Activated T-helper 17 cell treated with anti-CD3 and anti-CD28 coated beads, Interleukin-2, amount 50 U/mL, for 72 hours (primary cell): Measurements from ENCODE around the gene AP3M1. TPM values are rescaled to one million over a fixed set of nuclear protein-coding genes. Genes with fewer than 3 reads are reported as not detected.
A peak's percentile ranks its signal among the peaks of the same experiment; 100 is the strongest.

Experiments
- ATAC-seq: fragments of 150-1000 bp; cut with Tn5 transposase; replicated peaks from 2 replicates; pipeline ENCODE4 v1.10.0; 2021; ENCODE audit warnings: mild to moderate bottlenecking, moderate library complexity
- H3K27ac Mint-ChIP-seq: one replicate; pipeline ENCODE4 v1.8.0; 2022; ENCODE audit warnings: mixed read lengths
- H3K27me3 Mint-ChIP-seq: one replicate; pipeline ENCODE4 v1.8.0; 2022; ENCODE audit warnings: mixed read lengths
- H3K36me3 Mint-ChIP-seq: one replicate; pipeline ENCODE4 v1.8.0; 2022; ENCODE audit warnings: low read depth, mild to moderate bottlenecking, mixed read lengths
- H3K4me1 Mint-ChIP-seq: one replicate; pipeline ENCODE4 v1.8.0; 2022; ENCODE audit warnings: mixed read lengths
- H3K4me3 Mint-ChIP-seq: one replicate; pipeline ENCODE4 v1.8.0; 2022; ENCODE audit warnings: mild to moderate bottlenecking, mixed read lengths
- H3K9me3 Mint-ChIP-seq: one replicate; pipeline ENCODE4 v1.8.0; 2022; ENCODE audit warnings: mixed read lengths
- total RNA-seq, 2 donors: library from RNA; stranded (reverse); gene quantifications; one replicate each; pipeline ENCODE4 v1.2.3, GENCODE V29; 2022

AP3M1 gene
- total RNA-seq, 2 donors from 2014 or later, result 32.5 to 55.0 TPM

DNA sequence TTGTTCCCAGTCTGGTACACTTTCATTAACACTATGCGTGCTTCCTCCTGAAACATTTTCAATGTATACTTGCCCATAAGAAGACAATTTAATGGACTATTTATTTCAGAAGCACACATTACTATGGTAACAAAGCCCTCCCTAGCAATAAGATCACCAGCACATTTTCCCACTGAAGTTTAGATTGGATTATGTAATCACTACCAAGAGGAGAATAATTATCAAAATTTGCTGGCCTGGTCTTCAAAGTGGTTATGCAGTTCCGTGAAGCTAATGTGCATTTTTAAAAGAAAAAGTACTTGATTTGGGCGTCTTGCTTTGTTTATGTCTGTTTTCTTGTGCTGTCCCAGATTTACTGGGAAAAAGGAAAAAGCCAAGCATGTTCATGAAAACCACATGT, 61.9 kb downstream of the AP3M1 start:
- Mint-ChIP-seq H3K27ac (peak overlapping the region; percentile 33), H3K27me3 (no peaks in the 10 kb centered on the region), H3K4me1 (peaks cover 11% of the 10 kb centered on the region), H3K4me3 (no peak overlapping the region), H3K9me3 (no peaks in the 10 kb centered on the region), H3K36me3 (peaks cover 81% of the 10 kb centered on the region)
- ATAC-seq, result no peak

DNA sequence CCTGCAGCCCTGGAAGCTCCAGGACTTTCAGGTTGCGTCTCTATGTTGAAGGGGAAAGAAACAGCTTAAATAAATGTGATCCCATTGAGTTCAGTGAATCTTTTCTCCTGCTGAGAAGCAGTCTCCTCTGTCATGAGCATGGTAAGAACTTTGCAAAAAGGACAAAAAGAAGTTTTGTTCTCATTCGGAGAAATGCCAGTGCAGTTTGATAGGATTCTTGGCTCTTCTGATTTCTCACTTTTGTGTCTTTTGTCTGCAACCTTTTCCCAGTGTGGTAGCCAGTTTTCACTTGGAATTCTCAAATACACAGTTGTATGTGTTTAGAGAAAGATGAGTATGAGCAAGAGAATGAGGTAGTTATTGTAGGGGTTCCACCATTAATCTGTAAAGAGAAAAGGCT, 64.3 kb downstream of the AP3M1 start:
- H3K4me3 Mint-ChIP-seq, result no peak overlapping the region
- peaks cover 12% of the 10 kb centered on the region for H3K4me1 Mint-ChIP-seq
- peak overlapping the region; percentile 41 for H3K27ac Mint-ChIP-seq
- H3K27me3 Mint-ChIP-seq, result no peaks in the 10 kb centered on the region
- ATAC-seq, result no peak
- peaks cover 74% of the 10 kb centered on the region for H3K36me3 Mint-ChIP-seq
- no peaks in the 10 kb centered on the region for H3K9me3 Mint-ChIP-seq

- peak overlapping the region; percentile 39 for H3K4me3 Mint-ChIP-seq
- H3K27ac Mint-ChIP-seq, result peak overlapping the region; percentile 83
- ATAC-seq, result peak; percentile 91
- peaks cover 15% of the 10 kb centered on the region for H3K4me1 Mint-ChIP-seq
- H3K27me3 Mint-ChIP-seq, result no peaks in the 10 kb centered on the region
- H3K9me3 Mint-ChIP-seq, result no peaks in the 10 kb centered on the region
- H3K36me3 Mint-ChIP-seq, result peaks cover 61% of the 10 kb centered on the region
These were observed 65.7 kb downstream of the AP3M1 start for GRCh38 chr10:74084955-74085354.

DNA sequence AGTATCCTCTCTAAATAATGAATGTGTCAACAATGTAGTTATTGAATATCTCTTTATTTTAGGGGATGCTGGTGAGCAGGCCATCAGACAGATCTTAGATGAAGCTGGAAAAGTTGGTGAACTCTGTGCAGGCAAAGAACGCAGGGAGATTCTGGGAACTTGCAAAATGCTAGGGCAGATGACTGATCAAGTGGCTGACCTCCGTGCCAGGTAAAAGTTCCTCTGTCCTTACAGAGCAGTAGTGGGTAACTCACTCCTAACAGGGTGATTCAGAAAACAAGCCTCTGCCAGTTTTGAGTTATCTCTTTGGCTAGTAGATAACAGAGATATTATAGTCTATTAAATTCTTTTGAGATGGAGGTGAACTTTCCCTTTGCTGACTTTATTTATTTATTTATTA, 67.3 kb downstream of the AP3M1 start:
- no peak for ATAC-seq
- Mint-ChIP-seq H3K27ac (no peak overlapping the region), H3K4me3 (no peak overlapping the region), H3K36me3 (peaks cover 52% of the 10 kb centered on the region), H3K27me3 (no peaks in the 10 kb centered on the region), H3K9me3 (no peaks in the 10 kb centered on the region), H3K4me1 (peaks cover 23% of the 10 kb centered on the region)

DNA sequence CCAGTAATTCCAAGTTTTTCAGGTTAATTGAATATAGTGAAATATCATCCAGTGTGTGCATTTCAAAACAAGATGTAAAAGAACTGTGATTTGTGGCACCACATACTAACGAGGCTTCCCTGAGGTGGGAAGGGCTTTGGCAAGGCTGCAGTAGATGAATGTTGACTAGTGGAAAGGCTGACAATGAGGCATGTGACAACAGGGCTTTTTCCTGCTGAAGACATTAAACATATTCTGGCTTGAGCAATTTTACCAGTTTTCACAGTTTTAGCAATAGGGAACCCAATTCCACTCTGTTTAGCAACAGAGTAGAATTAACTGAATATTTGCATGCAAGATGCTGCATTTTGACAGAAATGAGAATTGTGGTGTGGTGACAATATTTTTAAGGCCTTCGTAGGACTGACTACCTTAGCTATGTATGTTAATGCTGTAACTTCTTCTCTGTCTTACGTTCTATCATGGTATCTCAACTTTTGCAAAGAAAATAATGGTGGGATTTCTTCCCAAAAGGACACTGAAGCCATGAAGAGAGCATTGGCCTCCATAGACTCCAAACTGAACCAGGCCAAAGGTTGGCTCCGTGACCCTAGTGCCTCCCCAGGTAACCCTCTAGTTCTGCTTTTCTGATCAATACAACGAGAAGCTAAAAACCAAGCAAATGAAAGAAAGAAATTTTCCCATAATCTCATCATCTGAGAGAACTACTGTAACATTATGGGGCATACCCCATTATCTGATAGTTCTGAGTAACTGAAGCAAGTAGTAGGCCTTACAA, 68.5 kb downstream of the AP3M1 start:
- Mint-ChIP-seq H3K4me1 (peaks cover 30% of the 10 kb centered on the region), H3K27ac (no peak overlapping the region), H3K27me3 (no peaks in the 10 kb centered on the region), H3K36me3 (peaks cover 57% of the 10 kb centered on the region), H3K4me3 (no peak overlapping the region), H3K9me3 (no peaks in the 10 kb centered on the region)
- ATAC-seq, result no peak

DNA sequence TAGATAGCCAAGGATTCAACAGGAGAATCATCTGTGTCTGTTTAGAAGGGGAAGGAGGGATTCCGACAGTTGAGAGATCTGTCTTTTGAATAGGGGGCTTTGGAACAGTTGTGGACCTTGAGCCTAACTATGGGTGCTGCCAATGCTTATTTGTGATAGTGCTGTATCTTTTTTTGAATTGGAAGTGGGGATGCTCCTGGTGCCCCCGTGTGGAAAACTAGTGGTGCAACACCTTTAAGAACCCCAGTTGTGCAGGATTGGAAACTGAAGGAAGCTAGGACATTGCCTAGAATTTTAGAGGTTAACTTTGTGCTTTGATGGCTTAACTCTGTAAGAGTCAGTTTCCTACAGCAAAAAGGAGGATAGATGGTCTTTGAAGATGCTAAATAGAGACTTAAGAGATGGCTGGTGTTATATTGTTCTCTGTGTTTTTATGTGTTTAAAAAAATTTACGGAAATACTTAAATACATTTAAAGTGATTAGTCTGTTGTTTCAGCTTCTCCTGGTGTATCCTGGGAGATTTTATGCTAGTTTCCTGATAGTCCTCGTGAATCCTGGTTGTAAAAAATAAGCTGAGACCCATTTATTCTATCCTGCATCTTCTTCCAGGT, 69.3 kb downstream of the AP3M1 start:
- H3K4me1 Mint-ChIP-seq, result peaks cover 27% of the 10 kb centered on the region
- H3K36me3 Mint-ChIP-seq, result peaks cover 55% of the 10 kb centered on the region
- no peaks in the 10 kb centered on the region for H3K27me3 Mint-ChIP-seq
- no peak overlapping the region for H3K27ac Mint-ChIP-seq
- no peaks in the 10 kb centered on the region for H3K9me3 Mint-ChIP-seq
- ATAC-seq, result no peak
- H3K4me3 Mint-ChIP-seq, result no peak overlapping the region

GRCh38 chr10:74079936-74080590, 70.6 kb downstream of the AP3M1 start:
- H3K36me3 Mint-ChIP-seq, result peaks cover 54% of the 10 kb centered on the region
- H3K27me3 Mint-ChIP-seq, result no peaks in the 10 kb centered on the region
- H3K4me1 Mint-ChIP-seq, result peaks cover 28% of the 10 kb centered on the region
- peak overlapping the region; percentile 86 for H3K27ac Mint-ChIP-seq
- peak; percentile 56 for ATAC-seq
- H3K9me3 Mint-ChIP-seq, result no peaks in the 10 kb centered on the region
- H3K4me3 Mint-ChIP-seq, result peak overlapping the region; percentile 72

- ATAC-seq, result peak; percentile 48
- peaks cover 55% of the 10 kb centered on the region for H3K36me3 Mint-ChIP-seq
- H3K4me3 Mint-ChIP-seq, result peak overlapping the region; percentile 72
- no peaks in the 10 kb centered on the region for H3K9me3 Mint-ChIP-seq
- H3K4me1 Mint-ChIP-seq, result peaks cover 24% of the 10 kb centered on the region
- peak overlapping the region; percentile 86 for H3K27ac Mint-ChIP-seq
- no peaks in the 10 kb centered on the region for H3K27me3 Mint-ChIP-seq
These were observed 71.3 kb downstream of the AP3M1 start for GRCh38 chr10:74079028-74079935.

- Mint-ChIP-seq H3K36me3 (peaks cover 64% of the 10 kb centered on the region), H3K4me3 (peak overlapping the region; percentile 72), H3K27me3 (no peaks in the 10 kb centered on the region), H3K27ac (peak overlapping the region; percentile 86), H3K9me3 (no peaks in the 10 kb centered on the region), H3K4me1 (peaks cover 29% of the 10 kb centered on the region)
- ATAC-seq, result peak; percentile 86
These were observed 72.6 kb downstream of the AP3M1 start for GRCh38 chr10:74078037-74078436.

- Mint-ChIP-seq H3K27me3 (no peaks in the 10 kb centered on the region), H3K4me1 (peaks cover 29% of the 10 kb centered on the region), H3K36me3 (peaks cover 66% of the 10 kb centered on the region), H3K9me3 (no peaks in the 10 kb centered on the region), H3K27ac (peak overlapping the region; percentile 56), H3K4me3 (no peak overlapping the region)
- ATAC-seq, result no peak
These were observed 73.2 kb downstream of the AP3M1 start for GRCh38 chr10:74077416-74077815.

- no peak for ATAC-seq
- H3K9me3 Mint-ChIP-seq, result no peaks in the 10 kb centered on the region
- peaks cover 29% of the 10 kb centered on the region for H3K4me1 Mint-ChIP-seq
- no peak overlapping the region for H3K4me3 Mint-ChIP-seq
- peaks cover 64% of the 10 kb centered on the region for H3K36me3 Mint-ChIP-seq
- no peak overlapping the region for H3K27ac Mint-ChIP-seq
- H3K27me3 Mint-ChIP-seq, result no peaks in the 10 kb centered on the region
These were observed 73.7 kb downstream of the AP3M1 start for GRCh38 chr10:74076961-74077360.

GRCh38 chr10:74075906-74076305, 74.7 kb downstream of the AP3M1 start:
- H3K4me3 Mint-ChIP-seq, result no peak overlapping the region
- ATAC-seq, result no peak
- peaks cover 25% of the 10 kb centered on the region for H3K4me1 Mint-ChIP-seq
- H3K9me3 Mint-ChIP-seq, result no peaks in the 10 kb centered on the region
- H3K36me3 Mint-ChIP-seq, result peaks cover 72% of the 10 kb centered on the region
- H3K27ac Mint-ChIP-seq, result no peak overlapping the region
- H3K27me3 Mint-ChIP-seq, result no peaks in the 10 kb centered on the region

DNA sequence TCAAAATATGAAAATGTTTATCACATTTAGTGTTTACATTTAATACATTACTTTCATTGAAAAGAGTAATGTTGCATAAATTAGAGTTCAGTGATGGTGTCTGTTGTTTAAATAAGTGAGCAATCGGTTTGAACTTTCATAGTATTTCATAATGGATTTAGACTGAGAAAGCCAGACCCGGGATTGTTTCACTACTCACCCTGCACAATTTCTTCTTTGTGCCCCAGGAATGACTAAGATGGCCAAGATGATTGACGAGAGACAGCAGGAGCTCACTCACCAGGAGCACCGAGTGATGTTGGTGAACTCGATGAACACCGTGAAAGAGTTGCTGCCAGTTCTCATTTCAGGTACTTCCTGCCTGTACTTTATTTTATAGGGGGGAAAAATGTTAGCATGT, 78.1 kb downstream of the AP3M1 start:
- ATAC-seq, result no peak
- Mint-ChIP-seq H3K27me3 (no peaks in the 10 kb centered on the region), H3K4me3 (no peak overlapping the region), H3K27ac (no peak overlapping the region), H3K9me3 (no peaks in the 10 kb centered on the region), H3K36me3 (peaks cover 63% of the 10 kb centered on the region), H3K4me1 (peaks cover 13% of the 10 kb centered on the region)

- H3K27me3 Mint-ChIP-seq, result no peaks in the 10 kb centered on the region
- no peaks in the 10 kb centered on the region for H3K9me3 Mint-ChIP-seq
- H3K4me3 Mint-ChIP-seq, result no peak overlapping the region
- no peak for ATAC-seq
- no peak overlapping the region for H3K27ac Mint-ChIP-seq
- peaks cover 9% of the 10 kb centered on the region for H3K4me1 Mint-ChIP-seq
- peaks cover 53% of the 10 kb centered on the region for H3K36me3 Mint-ChIP-seq
These were observed 79.5 kb downstream of the AP3M1 start for GRCh38 chr10:74071157-74071556.
